CD4-positive, CD25-positive, alpha-beta regulatory T cell (primary cell): ENCODE data around the gene FKBP1B. TPM values are rescaled to one million over a fixed set of nuclear protein-coding genes. Genes with fewer than 3 reads are reported as not detected.
A peak's percentile ranks its signal among the peaks of the same experiment; 100 is the strongest.

Source experiments
- ATAC-seq, 2 donors: fragments of 150-1000 bp; cut with Tn5 transposase; one replicate each; pipeline ENCODE4 v1.10.0; 2021; ENCODE audit warnings: low read depth in 2 of 2, moderate number of reproducible peaks in 2 of 2, moderate library complexity in 1 of 2
- DNase-seq, 3 donors: peaks; one replicate each; pipeline versions ENCODE4 v3.0.0 to v3.0.0-alpha.2; 2012 to 2022; ENCODE audit warnings: mixed read lengths in 1 of 3
- H3K27ac ChIP-seq: one replicate; pipeline ENCODE4 v1.7.0; 2013; ENCODE audit warnings: mild to moderate bottlenecking, low read length; ENCODE audit not compliant: insufficient read depth, poor library complexity, severe bottlenecking
- H3K27me3 ChIP-seq: one replicate; pipeline ENCODE4 v1.7.0; 2013; ENCODE audit warnings: low read length; ENCODE audit not compliant: control insufficient read depth, insufficient read depth
- H3K36me3 ChIP-seq: one replicate; pipeline ENCODE4 v1.7.0; 2013; ENCODE audit warnings: mild to moderate bottlenecking, low read length, moderate library complexity; ENCODE audit not compliant: control insufficient read depth, insufficient read depth
- H3K4me1 ChIP-seq: 2 replicates; pipeline ENCODE4 v1.7.0; 2013; ENCODE audit warnings: mild to moderate bottlenecking, low read length; ENCODE audit not compliant: insufficient read depth, control insufficient read depth, poor library complexity, severe bottlenecking
- H3K4me3 ChIP-seq: one replicate; pipeline ENCODE4 v1.7.0; 2013; ENCODE audit warnings: low read depth, mild to moderate bottlenecking, low read length, moderate library complexity
- H3K9me3 ChIP-seq, 2 experiments: 1 replicate in 1 of 2; 2 replicates in 1 of 2; pipeline ENCODE4 v1.7.0; 2013; ENCODE audit warnings: low read length in 2 of 2, mild to moderate bottlenecking in 1 of 2, moderate library complexity in 1 of 2; ENCODE audit not compliant: control insufficient read depth in 2 of 2
- H3K27ac Mint-ChIP-seq, 3 donors: one replicate each; pipeline ENCODE4 v1.8.0; 2020 to 2022; ENCODE audit warnings: mild to moderate bottlenecking in 3 of 3, mixed read lengths in 3 of 3, moderate library complexity in 2 of 3
- H3K27me3 Mint-ChIP-seq: one replicate; pipeline ENCODE4 v1.8.0; 2022; ENCODE audit warnings: mild to moderate bottlenecking, mixed read lengths
- H3K36me3 Mint-ChIP-seq: one replicate; pipeline ENCODE4 v1.8.0; 2020; ENCODE audit warnings: mixed read lengths
- H3K4me1 Mint-ChIP-seq, 4 donors: one replicate each; pipeline ENCODE4 v1.8.0; 2020 to 2022; ENCODE audit warnings: mixed read lengths in 4 of 4, mild to moderate bottlenecking in 1 of 4
- H3K4me3 Mint-ChIP-seq, 4 donors: one replicate each; pipeline ENCODE4 v1.8.0; 2020 to 2022; ENCODE audit warnings: mild to moderate bottlenecking in 4 of 4, mixed read lengths in 4 of 4, moderate library complexity in 3 of 4
- H3K9me3 Mint-ChIP-seq, 7 donors: one replicate each; pipeline ENCODE4 v1.8.0; 2020 to 2022; ENCODE audit warnings: mixed read lengths in 7 of 7, mild to moderate bottlenecking in 3 of 7, moderate library complexity in 2 of 7
- polyA plus RNA-seq, 4 donors: library from polyadenylated mRNA; unstranded; fragments of 300-500 nt; fragmentation: Illumina TruSeq; gene quantifications; one replicate each; pipeline ENCODE4 v1.2.3, GENCODE V29; 2021
- total RNA-seq: library from RNA; stranded (reverse); gene quantifications from one replicate; pipeline ENCODE4 v1.2.3, GENCODE V29; 2022

Gene FKBP1B
- total RNA-seq (1.1 TPM), polyA plus RNA-seq (1 to 10 TPM; 1.1 to 3.0 (median 1.6) TPM)

GRCh38 chr2:24049485-24050021, at the start of gene FKBP1B:
TSS of gene FKBP1B (plus strand) at chr2:24049741. CDS start at chr2:24049850, 109 bp downstream.
- Mint-ChIP-seq H3K27ac (no peak within 1 kb of the TSS), H3K9me3 (no peaks in the 10 kb centered on the region), H3K36me3 (no peaks in the 10 kb centered on the region), H3K27me3 (peaks cover 15% of the 10 kb centered on the region), H3K4me1 (peaks cover 11 to 32% (median 15%) of the 10 kb centered on the region in 4 donors), H3K4me3 (peak within 1 kb of the TSS; percentile 80 to 87 (median 86))
- peak; percentile 26 to 57 (median 54) for DNase-seq
- no peaks in the 10 kb centered on the region for H3K36me3 ChIP-seq
- no peaks in the 10 kb centered on the region for H3K9me3 ChIP-seq
- no peak for ATAC-seq
- no peak within 1 kb of the TSS for H3K27ac ChIP-seq
- H3K4me1 ChIP-seq = peaks cover 28% of the 10 kb centered on the region
- peak within 1 kb of the TSS; percentile 7 for H3K4me3 ChIP-seq
- peaks cover 23% of the 10 kb centered on the region for H3K27me3 ChIP-seq

- ATAC-seq = no peak
- Mint-ChIP-seq H3K27ac (no peak overlapping the region), H3K36me3 (no peaks in the 10 kb centered on the region), H3K4me1 (peaks cover 0 to 6% (median 0%) of the 10 kb centered on the region in 4 donors), H3K4me3 (no peak overlapping the region), H3K9me3 (no peaks in the 10 kb centered on the region), H3K27me3 (peaks cover 28% of the 10 kb centered on the region)
- H3K27me3 ChIP-seq = peaks cover 15% of the 10 kb centered on the region
- no peak for DNase-seq
- no peaks in the 10 kb centered on the region for H3K9me3 ChIP-seq
- no peak overlapping the region for H3K4me3 ChIP-seq
- peaks cover 12% of the 10 kb centered on the region for H3K4me1 ChIP-seq
- H3K27ac ChIP-seq = no peak overlapping the region
- no peaks in the 10 kb centered on the region for H3K36me3 ChIP-seq
Observed at GRCh38 chr2:24007693-24008092, 41.8 kb upstream of the FKBP1B start.

- Mint-ChIP-seq H3K27ac (no peak overlapping the region), H3K9me3 (no peaks in the 10 kb centered on the region), H3K4me3 (peak overlapping the region in 1 of 4 donors; percentile 28), H3K4me1 (peaks cover 0 to 6% (median 0%) of the 10 kb centered on the region in 4 donors), H3K27me3 (peaks cover 34% of the 10 kb centered on the region), H3K36me3 (no peaks in the 10 kb centered on the region)
- Histone ChIP-seq H3K4me3 (no peak overlapping the region), H3K9me3 (no peaks in the 10 kb centered on the region), H3K36me3 (no peaks in the 10 kb centered on the region), H3K27me3 (peaks cover 16% of the 10 kb centered on the region), H3K27ac (no peak overlapping the region), H3K4me1 (peaks cover 12% of the 10 kb centered on the region)
- DNase-seq (no peak), ATAC-seq (no peak)
Observed at GRCh38 chr2:24008672-24009366, 40.7 kb upstream of the FKBP1B start.

- Histone ChIP-seq H3K36me3 (no peaks in the 10 kb centered on the region), H3K4me1 (peaks cover 12% of the 10 kb centered on the region), H3K4me3 (no peak overlapping the region), H3K27me3 (peaks cover 16% of the 10 kb centered on the region), H3K27ac (no peak overlapping the region), H3K9me3 (no peaks in the 10 kb centered on the region)
- ATAC-seq (no peak), DNase-seq (no peak)
- H3K4me1 Mint-ChIP-seq = peaks cover 0 to 6% (median under 1%) of the 10 kb centered on the region in 4 donors
- no peaks in the 10 kb centered on the region for H3K36me3 Mint-ChIP-seq
- H3K27me3 Mint-ChIP-seq = peaks cover 34% of the 10 kb centered on the region
- no peak overlapping the region for H3K27ac Mint-ChIP-seq
- H3K9me3 Mint-ChIP-seq = no peaks in the 10 kb centered on the region
- peak overlapping the region in 1 of 4 donors; percentile 28 for H3K4me3 Mint-ChIP-seq
Observed at GRCh38 chr2:24009367-24009679, 40.2 kb upstream of the FKBP1B start.

GRCh38 chr2:24009680-24010476, 39.7 kb upstream of the FKBP1B start, which contains the start of gene MFSD2B:
TSS of gene MFSD2B (plus strand) at chr2:24010085. CDS start at chr2:24010097, 12 bp downstream.
- H3K9me3 Mint-ChIP-seq = no peaks in the 10 kb centered on the region
- Histone ChIP-seq H3K27ac (no peak within 1 kb of the TSS), H3K27me3 (peaks cover 16% of the 10 kb centered on the region), H3K4me1 (peaks cover 12% of the 10 kb centered on the region), H3K4me3 (no peak within 1 kb of the TSS), H3K36me3 (no peaks in the 10 kb centered on the region), H3K9me3 (no peaks in the 10 kb centered on the region)
- peaks cover 3% of the 10 kb centered on the region for H3K36me3 Mint-ChIP-seq
- ATAC-seq (peak in 1 of 2 donors; percentile 11), DNase-seq (no peak)
- H3K27ac Mint-ChIP-seq = no peak within 1 kb of the TSS
- H3K27me3 Mint-ChIP-seq = peaks cover 34% of the 10 kb centered on the region
- peak within 1 kb of the TSS in 1 of 4 donors; percentile 28 for H3K4me3 Mint-ChIP-seq
- peaks cover 0 to 6% (median 3%) of the 10 kb centered on the region in 4 donors for H3K4me1 Mint-ChIP-seq

- H3K4me3 Mint-ChIP-seq = no peak overlapping the region
Observed at GRCh38 chr2:24010477-24011249, 38.9 kb upstream of the FKBP1B start.

More at GRCh38 chr2:24010477-24011249, 38.9 kb upstream of the FKBP1B start:
- Mint-ChIP-seq H3K27me3 (peaks cover 34% of the 10 kb centered on the region), H3K4me1 (peaks cover 0 to 6% (median 3%) of the 10 kb centered on the region in 4 donors), H3K9me3 (no peaks in the 10 kb centered on the region), H3K27ac (no peak overlapping the region), H3K36me3 (peaks cover 3% of the 10 kb centered on the region)
- H3K4me3 ChIP-seq = no peak overlapping the region
- no peak for DNase-seq
- no peak for ATAC-seq
- peaks cover 12% of the 10 kb centered on the region for H3K4me1 ChIP-seq
- H3K36me3 ChIP-seq = no peaks in the 10 kb centered on the region
- peaks cover 16% of the 10 kb centered on the region for H3K27me3 ChIP-seq
- no peaks in the 10 kb centered on the region for H3K9me3 ChIP-seq
- no peak overlapping the region for H3K27ac ChIP-seq
